HUES48 (cell line): ENCODE results near the gene OIP5.
"Not testable (repeated sequence)": the region's sequence is repeated elsewhere in the genome, so short reads cannot be mapped to it uniquely, and the experiment has no call there.

Experiments used
- H3K27ac ChIP-seq: one replicate; pipeline ENCODE4 v1.7.0; 2013; ENCODE audit warnings: low read depth, low read length, inconsistent platforms
- H3K27me3 ChIP-seq: 2 replicates; pipeline ENCODE4 v1.6.1; 2013; ENCODE audit warnings: mild to moderate bottlenecking, low read length; ENCODE audit not compliant: control insufficient read depth, insufficient read depth
- H3K36me3 ChIP-seq: 2 replicates; pipeline ENCODE4 v1.6.1; 2013; ENCODE audit warnings: low read length; ENCODE audit not compliant: control insufficient read depth, insufficient read depth
- H3K4me1 ChIP-seq: 2 replicates; pipeline ENCODE4 v1.6.1; 2013; ENCODE audit warnings: mild to moderate bottlenecking, low read length; ENCODE audit not compliant: control insufficient read depth, insufficient read depth
- H3K4me3 ChIP-seq: 2 replicates; pipeline ENCODE4 v1.5.1; 2013; ENCODE audit warnings: mild to moderate bottlenecking, low read depth, low read length
- H3K9ac ChIP-seq: 2 replicates; pipeline ENCODE4 v1.6.1; 2013; ENCODE audit warnings: mild to moderate bottlenecking, low read depth, low read length, moderate library complexity
- H3K9me3 ChIP-seq: 2 replicates; pipeline ENCODE4 v1.6.1; 2013; ENCODE audit warnings: low read length; ENCODE audit not compliant: control insufficient read depth, insufficient read depth

The OIP5 gene

DNA sequence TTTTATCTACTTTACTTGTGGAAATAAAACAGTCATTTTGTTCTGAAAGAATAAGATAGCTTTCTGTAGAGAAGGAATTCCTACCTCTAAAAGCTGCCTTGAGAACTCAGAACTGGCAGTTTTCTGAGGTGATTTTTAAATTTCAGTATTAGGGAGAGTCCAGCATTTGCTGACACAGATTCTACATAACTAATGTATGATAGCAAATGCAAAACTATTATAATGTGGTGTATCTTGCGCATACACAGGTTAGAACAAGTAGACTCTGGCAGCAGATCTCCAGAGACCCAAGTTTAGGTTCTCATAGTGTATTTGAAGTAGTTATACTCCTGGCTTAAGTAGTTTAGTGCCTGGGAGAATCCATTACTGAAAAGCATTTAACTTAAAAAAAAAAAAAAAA, 30.8 kb downstream of the OIP5 start:
- peaks cover 56% of the 10 kb centered on the region for H3K36me3 ChIP-seq
- no peak overlapping the region for H3K4me3 ChIP-seq
- no peaks in the 10 kb centered on the region for H3K27me3 ChIP-seq
- H3K9me3 ChIP-seq = no peaks in the 10 kb centered on the region
- H3K9ac ChIP-seq = no peak overlapping the region
- peaks cover 29% of the 10 kb centered on the region for H3K4me1 ChIP-seq
- H3K27ac ChIP-seq = peak overlapping the region; percentile 40

DNA sequence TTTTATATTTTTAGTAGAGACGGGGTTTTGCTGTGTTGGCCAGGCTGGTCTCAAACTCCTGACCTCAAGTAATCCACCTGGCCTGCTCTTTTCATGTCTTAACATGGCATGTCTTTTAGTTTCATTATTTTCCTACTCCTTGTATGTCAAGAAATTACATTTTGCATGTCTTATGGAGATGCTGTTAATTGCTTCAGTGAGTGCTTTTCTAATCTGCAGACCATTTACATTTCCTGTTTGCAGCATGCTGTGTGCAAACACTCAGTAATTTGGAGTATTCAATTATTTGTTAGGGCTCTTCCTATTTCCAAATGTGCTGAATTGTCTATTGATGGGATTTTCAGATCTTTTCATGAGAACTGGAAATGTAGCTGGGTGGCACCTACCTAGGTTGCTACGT, 31.3 kb downstream of the OIP5 start:
- Histone ChIP-seq H3K36me3 (peaks cover 56% of the 10 kb centered on the region), H3K27ac (peak overlapping the region; percentile 40), H3K4me1 (peaks cover 29% of the 10 kb centered on the region)
- H3K4me3 ChIP-seq, H3K9me3 ChIP-seq, H3K9ac ChIP-seq, H3K27me3 ChIP-seq: not testable (repeated sequence)

DNA sequence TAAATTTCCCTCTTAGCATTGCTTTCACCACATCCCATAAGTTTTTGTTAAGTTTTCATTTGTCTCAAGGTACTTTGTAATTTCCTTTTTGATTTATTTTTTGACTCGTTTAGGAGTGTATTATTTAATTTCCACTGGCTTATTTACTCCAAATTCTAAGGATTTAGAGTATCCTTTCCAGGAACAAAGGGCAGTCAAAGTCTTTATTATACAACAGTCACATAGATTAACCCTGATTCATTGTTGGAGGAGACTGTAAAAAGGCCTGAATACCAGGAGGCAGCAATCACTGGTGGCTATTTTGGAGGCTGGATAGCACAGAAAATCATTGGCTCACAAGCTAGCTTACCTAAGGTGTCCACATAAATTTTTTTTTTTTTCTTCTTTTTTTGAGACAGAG, 39.9 kb downstream of the OIP5 start:
- Histone ChIP-seq H3K4me3 (no peak overlapping the region), H3K27me3 (no peaks in the 10 kb centered on the region), H3K4me1 (no peaks in the 10 kb centered on the region), H3K9ac (no peak overlapping the region), H3K9me3 (no peaks in the 10 kb centered on the region), H3K27ac (peak overlapping the region; percentile 29), H3K36me3 (peaks cover 88% of the 10 kb centered on the region)

DNA sequence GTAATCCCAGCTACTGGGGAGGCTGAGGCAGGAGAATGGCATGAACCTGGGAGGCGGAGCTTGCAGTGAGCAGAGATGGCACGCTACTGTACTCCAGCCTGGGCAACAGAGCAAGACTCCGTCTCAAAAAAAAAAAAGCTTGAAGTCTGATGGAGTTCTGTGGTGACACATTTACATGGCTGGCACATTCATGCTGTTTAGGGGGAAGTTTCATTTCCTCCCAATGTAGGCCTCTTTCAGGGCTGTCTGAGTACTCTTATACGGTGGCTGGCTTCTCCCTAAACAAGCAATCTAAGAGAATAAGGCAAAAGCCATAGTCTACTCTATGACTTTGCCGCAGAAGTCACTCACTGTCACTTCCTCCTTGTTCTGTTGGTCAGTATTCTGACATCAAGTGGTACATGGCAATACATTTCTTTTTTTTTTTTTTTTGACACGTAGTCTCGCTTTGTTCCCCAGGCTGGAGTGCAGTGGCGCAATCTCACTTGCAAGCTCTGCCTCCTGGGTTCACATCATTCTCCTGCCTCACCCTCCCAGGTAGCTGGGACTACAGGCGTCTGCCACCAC, 41.2 kb downstream of the OIP5 start:
- Histone ChIP-seq H3K4me3 (no peak overlapping the region), H3K4me1 (no peaks in the 10 kb centered on the region), H3K9ac (no peak overlapping the region), H3K9me3 (no peaks in the 10 kb centered on the region), H3K27me3 (no peaks in the 10 kb centered on the region), H3K27ac (no peak overlapping the region), H3K36me3 (peaks cover 88% of the 10 kb centered on the region)

DNA sequence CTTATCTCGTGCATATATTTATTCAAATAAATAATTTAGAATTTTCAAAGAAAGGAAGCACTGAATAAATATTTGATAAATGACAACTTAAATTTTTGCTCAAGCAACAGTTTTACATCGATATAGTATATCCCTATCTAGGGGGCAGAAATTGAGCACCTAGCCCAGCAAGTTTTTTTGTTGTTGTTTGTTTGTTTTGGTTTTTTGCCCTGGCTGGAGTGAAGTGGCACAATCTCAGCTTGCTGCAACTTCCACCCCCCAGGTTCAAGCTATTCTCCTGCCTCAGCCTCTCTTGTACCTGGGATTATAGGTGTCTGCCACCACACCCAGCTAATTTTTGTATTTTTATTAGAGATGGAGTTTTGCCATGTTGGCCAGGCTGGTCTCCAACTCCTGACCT, 42.4 kb downstream of the OIP5 start:
- H3K36me3 ChIP-seq = peaks cover 86% of the 10 kb centered on the region
- H3K4me1 ChIP-seq = peaks cover 4% of the 10 kb centered on the region; the same call in 1 of the 2 replicates

DNA sequence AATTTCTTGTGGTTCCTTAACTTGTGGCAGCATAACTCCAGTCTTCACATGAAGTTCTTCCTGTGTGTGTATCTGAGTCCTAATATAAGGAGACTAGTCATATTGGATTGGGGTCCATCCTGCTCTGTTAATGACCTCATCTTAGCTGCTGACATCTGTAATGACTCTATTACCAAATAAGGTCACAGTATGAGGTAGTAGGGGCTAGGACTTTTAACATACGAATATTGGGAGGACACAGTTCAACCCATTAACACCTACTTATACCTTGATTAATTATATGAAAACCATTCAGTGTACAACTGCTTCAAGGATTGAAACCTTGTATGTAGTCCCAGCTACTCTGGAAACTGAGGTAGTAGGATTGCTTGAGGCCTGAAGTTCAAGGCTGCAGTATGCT, 43.9 kb downstream of the OIP5 start:
- Histone ChIP-seq H3K9me3 (no peaks in the 10 kb centered on the region), H3K9ac (no peak overlapping the region), H3K36me3 (peaks cover 74% of the 10 kb centered on the region), H3K27me3 (no peaks in the 10 kb centered on the region), H3K4me1 (peaks cover 4% of the 10 kb centered on the region; the same call in 1 of the 2 replicates), H3K4me3 (no peak overlapping the region), H3K27ac (no peak overlapping the region)

More for the DNA sequence above, 42.4 kb downstream of the OIP5 start:
- Histone ChIP-seq H3K27ac (no peak overlapping the region), H3K9ac (no peak overlapping the region), H3K27me3 (no peaks in the 10 kb centered on the region), H3K9me3 (no peaks in the 10 kb centered on the region), H3K4me3 (no peak overlapping the region)

DNA sequence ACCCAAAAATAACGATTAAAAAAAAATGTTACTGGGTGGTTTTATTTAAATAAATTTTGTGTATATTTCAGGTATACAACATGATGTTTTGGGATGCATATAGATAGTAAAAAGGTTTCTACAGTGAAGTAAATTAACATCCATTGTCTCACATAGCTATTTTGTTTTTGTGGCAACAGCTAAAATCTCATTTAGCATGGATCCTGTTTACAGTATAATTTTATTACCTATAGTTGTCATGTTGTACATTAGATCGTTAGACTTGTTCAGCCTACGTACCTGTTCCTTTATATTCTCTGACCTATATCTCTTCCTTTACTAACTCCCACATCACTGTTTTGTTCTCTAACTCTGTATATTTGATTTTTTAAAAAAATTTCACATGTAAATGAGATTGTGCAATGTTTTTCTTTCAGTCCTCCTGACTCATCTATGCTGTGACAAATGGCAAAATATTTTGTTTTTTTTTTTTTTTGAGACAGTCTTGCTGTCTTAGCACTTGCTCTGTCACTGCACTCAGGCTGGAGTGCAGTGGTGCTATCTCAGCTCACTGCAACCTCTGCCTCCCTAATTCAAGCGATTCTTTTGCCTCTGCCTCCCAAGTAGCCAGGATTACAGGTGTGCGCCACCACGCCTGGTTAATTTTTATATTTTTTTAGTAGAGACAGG, 45.6 kb downstream of the OIP5 start:
- H3K36me3 ChIP-seq = peaks cover 62% of the 10 kb centered on the region
- H3K9ac ChIP-seq = no peak overlapping the region
- H3K27me3 ChIP-seq = no peaks in the 10 kb centered on the region
- no peaks in the 10 kb centered on the region for H3K9me3 ChIP-seq
- no peak overlapping the region for H3K27ac ChIP-seq
- no peak overlapping the region for H3K4me3 ChIP-seq
- H3K4me1 ChIP-seq = peaks cover 4% of the 10 kb centered on the region; the same call in 1 of the 2 replicates

DNA sequence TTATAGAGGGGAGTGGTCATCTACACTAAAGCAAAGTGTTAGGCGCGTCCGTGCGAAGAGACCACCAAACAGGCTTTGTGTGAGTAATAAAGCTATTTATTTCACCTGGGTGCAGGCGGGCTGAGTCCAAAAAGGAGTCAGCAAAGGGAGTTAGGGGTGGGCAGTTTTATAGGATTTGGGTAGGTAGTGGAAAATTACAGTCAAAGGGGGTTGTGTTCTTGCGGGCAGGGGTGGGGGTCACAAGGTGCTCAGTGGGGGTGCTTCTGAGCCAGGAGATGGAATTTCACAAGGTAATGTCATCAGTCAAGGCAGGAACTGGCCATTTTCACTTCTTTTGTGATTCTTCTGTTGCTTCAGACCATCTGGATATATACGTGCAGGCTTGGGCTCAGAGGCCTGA, 47.1 kb downstream of the OIP5 start:
- Histone ChIP-seq H3K4me3 (peak overlapping the region; percentile 88), H3K27me3 (no peaks in the 10 kb centered on the region), H3K9me3 (no peaks in the 10 kb centered on the region), H3K9ac (peak overlapping the region; percentile 95), H3K4me1 (peaks cover 4% of the 10 kb centered on the region; the same call in 1 of the 2 replicates), H3K27ac (peak overlapping the region; percentile 92), H3K36me3 (peaks cover 47% of the 10 kb centered on the region)

DNA sequence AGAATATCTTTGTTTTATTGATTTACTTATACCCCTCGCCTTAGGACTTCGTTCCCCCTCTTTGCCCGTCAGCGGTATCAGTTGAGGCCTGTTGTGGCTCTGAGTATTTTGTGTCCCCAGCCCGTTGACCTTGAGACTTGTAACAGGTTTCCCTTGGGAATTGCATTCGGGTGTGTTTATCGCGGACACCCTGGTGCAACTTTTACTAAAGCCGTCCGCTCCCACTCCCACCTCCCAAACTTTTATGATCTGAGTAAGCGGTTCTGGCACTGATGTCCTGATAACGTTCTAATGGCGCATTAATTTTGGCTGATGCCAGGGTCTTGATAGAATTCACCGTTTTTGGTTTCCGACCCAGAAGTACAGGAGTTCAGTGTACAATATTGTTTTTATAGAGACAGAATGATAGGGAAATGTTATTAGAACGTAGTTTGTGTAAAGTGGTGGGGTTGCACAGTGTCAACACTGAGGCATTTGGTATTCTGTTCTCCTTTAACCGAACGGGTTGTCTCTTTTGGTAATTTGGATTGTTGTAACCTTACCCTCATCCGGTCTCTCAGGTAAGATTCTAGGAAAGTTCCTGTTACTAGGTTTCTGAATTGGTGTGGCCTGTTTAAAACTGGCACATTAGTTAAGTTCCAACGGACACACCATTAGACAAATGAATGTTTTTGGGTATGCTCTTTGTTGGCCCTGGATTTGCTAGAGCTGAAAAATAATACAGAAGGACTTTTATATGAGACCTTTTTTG, 47.8 kb downstream of the OIP5 start:
- H3K27ac ChIP-seq = peak overlapping the region; percentile 92
- H3K36me3 ChIP-seq = peaks cover 47% of the 10 kb centered on the region
- no peaks in the 10 kb centered on the region for H3K9me3 ChIP-seq
- H3K27me3 ChIP-seq = no peaks in the 10 kb centered on the region
- peak overlapping the region; percentile 95 for H3K9ac ChIP-seq
- H3K4me3 ChIP-seq = peak overlapping the region; percentile 88
- H3K4me1 ChIP-seq = peaks cover 4% of the 10 kb centered on the region; the same call in 1 of the 2 replicates

DNA sequence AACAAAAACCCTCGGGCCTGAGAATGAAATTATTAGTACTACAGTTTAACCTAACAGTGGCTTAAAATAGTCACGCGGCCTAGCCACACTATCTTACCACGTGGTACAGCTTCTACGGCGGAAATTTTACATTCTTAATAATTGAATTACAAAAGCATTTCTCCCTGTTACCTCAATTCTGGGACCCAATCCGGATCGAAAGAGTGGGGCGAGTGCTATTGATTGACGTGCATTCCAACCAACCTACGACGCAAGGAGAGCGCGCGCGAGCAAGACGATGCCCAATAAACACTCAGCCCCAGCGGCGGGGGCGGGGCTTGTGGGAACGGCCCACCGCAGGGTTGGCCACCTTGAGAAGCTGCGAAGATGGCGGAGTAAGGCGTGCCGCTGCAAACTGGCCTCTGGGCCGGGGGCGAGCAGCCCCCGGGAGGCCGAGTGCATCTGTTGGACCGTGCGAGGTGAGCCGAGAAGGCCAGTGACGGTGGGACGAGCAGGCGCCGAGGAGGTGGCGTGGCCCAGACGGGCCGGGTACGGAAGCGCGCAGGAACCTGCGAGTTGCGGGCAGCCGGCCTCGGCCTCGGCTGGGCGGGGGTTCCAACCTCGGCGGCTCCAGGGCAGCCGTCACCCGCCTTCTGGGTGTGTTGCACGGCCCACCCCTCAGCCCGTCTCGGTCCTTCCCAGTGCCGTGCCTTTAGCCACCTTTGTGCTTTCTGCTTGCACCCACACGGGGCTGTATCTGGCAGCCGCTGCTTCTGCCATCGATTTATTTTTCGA, 48.6 kb downstream of the OIP5 start:
- H3K9ac ChIP-seq = peak overlapping the region; percentile 95
- peaks cover 4% of the 10 kb centered on the region; the same call in 1 of the 2 replicates for H3K4me1 ChIP-seq
- H3K9me3 ChIP-seq = no peaks in the 10 kb centered on the region
- H3K36me3 ChIP-seq = peaks cover 47% of the 10 kb centered on the region
- H3K27ac ChIP-seq = peak overlapping the region; percentile 92
- peak overlapping the region; percentile 88 for H3K4me3 ChIP-seq
- no peaks in the 10 kb centered on the region for H3K27me3 ChIP-seq
